Measurements from ENCODE around the gene NUDT3.

NUDT3 gene

DNA sequence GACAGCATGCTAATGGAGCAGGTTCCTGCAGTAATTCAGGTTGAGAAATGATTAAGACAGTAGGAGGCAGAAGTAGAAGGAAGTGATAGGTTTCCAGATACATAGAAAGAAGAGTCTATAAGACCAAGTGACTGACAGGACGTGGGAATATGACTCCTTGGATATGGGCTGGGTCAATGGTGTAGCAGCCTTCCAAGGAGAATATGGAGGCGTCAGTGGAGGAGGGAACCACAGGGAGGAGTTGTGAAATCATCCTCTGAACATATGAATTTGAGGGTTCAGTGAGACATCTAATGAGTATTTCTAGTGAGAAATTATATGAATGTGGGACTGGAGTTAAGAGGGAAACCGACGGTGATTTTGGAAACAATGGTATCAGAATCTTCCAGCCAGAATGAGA, 43.3 kb downstream of the NUDT3 start:
- H3K79me2 ChIP-seq (ENCODE audit: low read length) = peaks cover 82% of the 10 kb centered on the region
- H3K4me2 ChIP-seq (ENCODE audit: low read depth, low read length) = no peak overlapping the region
- DNase-seq = no peak
- no peaks in the 10 kb centered on the region for H3F3A ChIP-seq (ENCODE audit: insufficient read depth, low read length)
- no peak overlapping the region for H3K9ac ChIP-seq (ENCODE audit: low read length)
- peaks cover 21% of the 10 kb centered on the region for H3K4me1 ChIP-seq (ENCODE audit: low read length)
- no peak overlapping the region for H3K27ac ChIP-seq (ENCODE audit: low read length)
- H3K4me3 ChIP-seq (ENCODE audit: low read length) = no peak overlapping the region
- H3K27me3 ChIP-seq (replicated peaks; ENCODE audit: insufficient read depth, low read length) = no peaks in the 10 kb centered on the region
- no peaks in the 10 kb centered on the region for H3K36me3 ChIP-seq (replicated peaks; ENCODE audit: insufficient read depth, low read length)
- H3K9me3 ChIP-seq (replicated peaks; ENCODE audit: insufficient read depth, low read length) = no peaks in the 10 kb centered on the region
- H3K9me2 ChIP-seq (replicated peaks; ENCODE audit: insufficient read depth, low read length) = no peaks in the 10 kb centered on the region
- no peak overlapping the region for H2AFZ ChIP-seq (ENCODE audit: low read length)
- no peaks in the 10 kb centered on the region for H4K20me1 ChIP-seq (ENCODE audit: insufficient read depth, low read length)
- TF ChIP-seq, protein P1, sequence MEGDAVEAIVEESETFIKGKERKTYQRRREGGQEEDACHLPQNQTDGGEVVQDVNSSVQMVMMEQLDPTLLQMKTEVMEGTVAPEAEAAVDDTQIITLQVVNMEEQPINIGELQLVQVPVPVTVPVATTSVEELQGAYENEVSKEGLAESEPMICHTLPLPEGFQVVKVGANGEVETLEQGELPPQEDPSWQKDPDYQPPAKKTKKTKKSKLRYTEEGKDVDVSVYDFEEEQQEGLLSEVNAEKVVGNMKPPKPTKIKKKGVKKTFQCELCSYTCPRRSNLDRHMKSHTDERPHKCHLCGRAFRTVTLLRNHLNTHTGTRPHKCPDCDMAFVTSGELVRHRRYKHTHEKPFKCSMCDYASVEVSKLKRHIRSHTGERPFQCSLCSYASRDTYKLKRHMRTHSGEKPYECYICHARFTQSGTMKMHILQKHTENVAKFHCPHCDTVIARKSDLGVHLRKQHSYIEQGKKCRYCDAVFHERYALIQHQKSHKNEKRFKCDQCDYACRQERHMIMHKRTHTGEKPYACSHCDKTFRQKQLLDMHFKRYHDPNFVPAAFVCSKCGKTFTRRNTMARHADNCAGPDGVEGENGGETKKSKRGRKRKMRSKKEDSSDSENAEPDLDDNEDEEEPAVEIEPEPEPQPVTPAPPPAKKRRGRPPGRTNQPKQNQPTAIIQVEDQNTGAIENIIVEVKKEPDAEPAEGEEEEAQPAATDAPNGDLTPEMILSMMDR (IDR thresholded peaks at IDR 0.05; ENCODE audit: low read length) = no peak
- TF ChIP-seq EZH2 (optimal IDR thresholded peaks at IDR 0.05; ENCODE audit: low read depth, low read length) (no peak), EZH2phosphoT487 (IDR thresholded peaks at IDR 0.05; ENCODE audit: low read length) (no peak)

DNA sequence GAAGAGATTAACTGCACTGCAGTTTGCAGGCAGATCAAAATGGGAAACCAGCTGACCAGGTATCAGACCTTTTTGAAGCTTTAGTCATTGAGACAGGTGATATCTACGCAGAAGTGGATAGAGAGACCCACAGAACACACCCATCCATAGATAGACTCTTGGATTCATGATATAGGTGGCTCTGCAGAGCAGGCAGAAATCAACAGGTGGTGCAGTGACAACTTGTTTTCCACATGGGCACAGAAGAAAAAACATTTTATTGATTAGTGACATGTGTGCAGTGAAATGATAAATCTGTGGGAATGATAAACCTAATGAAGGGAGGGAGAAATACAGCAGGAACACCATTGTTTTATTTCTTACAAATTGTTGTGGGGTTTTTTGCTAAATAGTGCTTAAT, 45.2 kb downstream of the NUDT3 start:
- Histone ChIP-seq H3K79me2 (ENCODE audit: low read length) (peaks cover 89% of the 10 kb centered on the region), H3K4me3 (ENCODE audit: low read length) (no peak overlapping the region)

DNA sequence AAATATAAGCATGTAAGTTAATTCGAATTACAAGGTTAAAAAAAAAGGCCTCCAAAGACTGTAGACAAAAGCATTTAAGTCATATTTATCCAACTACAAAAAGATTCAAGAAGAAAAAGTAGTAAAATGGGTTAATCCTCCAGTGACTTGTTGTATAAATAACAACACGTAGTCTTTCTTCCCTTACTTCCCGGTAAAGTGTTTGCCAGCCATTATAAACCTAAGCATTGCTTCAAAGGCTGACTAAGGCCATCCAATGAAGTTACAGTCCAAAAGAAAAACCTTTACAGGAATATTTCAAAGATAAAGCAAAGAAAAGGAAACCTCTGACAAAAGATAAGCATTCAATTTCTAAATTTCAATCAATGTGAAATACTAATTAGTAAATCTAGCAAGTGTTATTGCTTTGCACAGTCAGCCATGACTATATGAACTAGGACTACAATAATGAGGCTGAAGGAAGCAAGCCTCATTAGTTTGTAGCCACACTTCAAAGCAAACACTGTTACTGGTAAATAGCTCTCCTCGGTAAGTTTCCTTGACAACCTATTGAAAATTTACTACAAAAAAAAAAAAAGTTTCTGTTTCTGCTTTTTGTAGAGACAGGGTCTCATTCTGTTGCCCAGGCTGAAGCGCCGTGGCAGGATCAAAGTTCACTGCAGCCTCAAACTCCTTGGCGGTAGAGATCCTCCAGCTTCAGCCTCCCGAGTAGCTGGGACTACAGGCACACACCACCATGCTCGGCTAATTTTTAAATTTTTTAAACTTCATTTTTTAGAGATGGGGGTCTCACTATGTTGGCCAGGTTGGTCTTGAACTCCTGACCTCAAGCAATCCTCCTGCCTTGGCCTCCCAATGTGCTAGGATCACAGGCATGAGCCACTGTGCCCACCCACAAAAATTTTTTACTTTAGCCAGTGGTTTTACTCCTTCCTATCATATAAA, 46.0 kb downstream of the NUDT3 start:
- H3K9me2 ChIP-seq (replicated peaks; ENCODE audit: insufficient read depth, low read length) = no peaks in the 10 kb centered on the region
- H3K4me3 ChIP-seq (ENCODE audit: low read length) = no peak overlapping the region
- H4K20me1 ChIP-seq (ENCODE audit: insufficient read depth, low read length) = no peaks in the 10 kb centered on the region
- H2AFZ ChIP-seq (ENCODE audit: low read length) = no peak overlapping the region
- no peak overlapping the region for H3K27ac ChIP-seq (ENCODE audit: low read length)
- H3K9ac ChIP-seq (ENCODE audit: low read length) = no peak overlapping the region
- TF ChIP-seq, protein P1 (IDR thresholded peaks at IDR 0.05; ENCODE audit: low read length) = no peak
- no peak for TF ChIP-seq EZH2phosphoT487 (IDR thresholded peaks at IDR 0.05; ENCODE audit: low read length)
- no peak for TF ChIP-seq EZH2 (optimal IDR thresholded peaks at IDR 0.05; ENCODE audit: low read depth, low read length)
- H3K79me2 ChIP-seq (ENCODE audit: low read length) = peaks cover 89% of the 10 kb centered on the region
- H3F3A ChIP-seq (ENCODE audit: insufficient read depth, low read length) = no peaks in the 10 kb centered on the region
- no peaks in the 10 kb centered on the region for H3K9me3 ChIP-seq (replicated peaks; ENCODE audit: insufficient read depth, low read length)
- no peak overlapping the region for H3K4me2 ChIP-seq (ENCODE audit: low read depth, low read length)
- no peak for DNase-seq
- H3K27me3 ChIP-seq (replicated peaks; ENCODE audit: insufficient read depth, low read length) = no peaks in the 10 kb centered on the region
- no peaks in the 10 kb centered on the region for H3K36me3 ChIP-seq (replicated peaks; ENCODE audit: insufficient read depth, low read length)
- H3K4me1 ChIP-seq (ENCODE audit: low read length) = peaks cover 13% of the 10 kb centered on the region

More for the DNA sequence above, 45.2 kb downstream of the NUDT3 start:
- H3K9ac ChIP-seq (ENCODE audit: low read length) = no peak overlapping the region
- H3K4me1 ChIP-seq (ENCODE audit: low read length) = peaks cover 15% of the 10 kb centered on the region
- no peak for TF ChIP-seq EZH2phosphoT487 (IDR thresholded peaks at IDR 0.05; ENCODE audit: low read length)
- TF ChIP-seq, protein P1 (IDR thresholded peaks at IDR 0.05; ENCODE audit: low read length) = no peak
- no peak for DNase-seq
- no peak overlapping the region for H2AFZ ChIP-seq (ENCODE audit: low read length)
- H3F3A ChIP-seq (ENCODE audit: insufficient read depth, low read length) = no peaks in the 10 kb centered on the region
- no peaks in the 10 kb centered on the region for H3K9me2 ChIP-seq (replicated peaks; ENCODE audit: insufficient read depth, low read length)
- H4K20me1 ChIP-seq (ENCODE audit: insufficient read depth, low read length) = no peaks in the 10 kb centered on the region
- H3K9me3 ChIP-seq (replicated peaks; ENCODE audit: insufficient read depth, low read length) = no peaks in the 10 kb centered on the region
- no peaks in the 10 kb centered on the region for H3K27me3 ChIP-seq (replicated peaks; ENCODE audit: insufficient read depth, low read length)
- no peaks in the 10 kb centered on the region for H3K36me3 ChIP-seq (replicated peaks; ENCODE audit: insufficient read depth, low read length)
- H3K27ac ChIP-seq (ENCODE audit: low read length) = no peak overlapping the region
- no peak overlapping the region for H3K4me2 ChIP-seq (ENCODE audit: low read depth, low read length)
